Left ventricle myocardium inferior (tissue), 1 donor: ENCODE data around the gene IL31. TPM values are rescaled to one million over a fixed set of nuclear protein-coding genes. Genes with fewer than 3 reads are reported as not detected.

Source experiments
- DNase-seq: peaks from one replicate; pipeline ENCODE4 v3.0.0-alpha.2; 2020
- H3K27ac ChIP-seq: fragments of 200-600 bp; replicated peaks from 2 replicates; pipeline ENCODE4 v1.8.0; 2021
- H3K27me3 ChIP-seq: fragments of 200-600 bp; 2 replicates; pipeline ENCODE4 v1.8.0; 2021; ENCODE audit warnings: low read depth
- H3K36me3 ChIP-seq: fragments of 200-600 bp; 2 replicates; pipeline ENCODE4 v1.8.0; 2021
- H3K4me1 ChIP-seq: fragments of 200-600 bp; 2 replicates; pipeline ENCODE4 v1.8.0; 2021
- H3K4me3 ChIP-seq: fragments of 200-600 bp; 2 replicates; pipeline ENCODE4 v1.8.0; 2021; ENCODE audit warnings: mild to moderate bottlenecking, moderate library complexity
- H3K9me3 ChIP-seq: fragments of 200-600 bp; replicated peaks from 2 replicates; pipeline ENCODE4 v1.8.0; 2021
- intact Hi-C: fragments of 100-400 bp; cut with micrococcal nuclease; formaldehyde crosslinking; loops from one replicate; pipeline ENCODE4 v1.11.0; 2022
- total RNA-seq: library from RNA; stranded (reverse); fragmentation: NEBNext Ultra II Directional; extraction: Animal tissue kit (Norgen Biotek cat#: 25700); gene quantifications from one replicate; pipeline ENCODE4 v1.2.1, GENCODE V29; 2021
- TF ChIP-seq, protein P1 (sequence below): fragments of 200-600 bp; IDR thresholded peaks from 2 replicates; pipeline ENCODE4 v1.8.0; 2021; ENCODE audit warnings: antibody characterized with exemption, mild to moderate bottlenecking, borderline replicate concordance
- donor health status: DM: no; HTN: yes; CAD: no; lungs with severe emphysema.

IL31 gene
- total RNA-seq, 1 donor from 2014 or later, result not detected

DNA sequence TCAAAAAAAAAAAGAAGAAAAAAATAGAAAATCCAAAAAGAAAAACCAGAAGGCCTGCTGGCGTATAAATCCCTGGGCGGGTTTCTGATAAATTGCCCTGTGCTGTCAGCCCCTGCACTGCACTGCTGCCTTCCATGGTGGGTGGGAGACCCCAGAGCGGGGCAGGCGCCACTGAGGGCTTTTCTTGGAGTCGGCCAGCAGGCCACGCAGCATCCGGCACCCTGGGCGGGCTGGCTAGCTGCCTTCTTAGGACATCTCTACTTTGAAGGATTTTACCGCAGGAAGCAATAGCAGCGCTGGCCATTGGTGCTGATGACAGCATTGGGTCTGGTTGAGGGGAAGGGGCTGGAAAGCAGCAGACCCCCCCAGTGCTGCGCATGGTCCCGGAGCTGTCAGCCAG, 29.1 kb downstream of the IL31 start:
- Histone ChIP-seq H3K4me3 (no peak overlapping the region), H3K36me3 (peaks cover 42% of the 10 kb centered on the region), H3K27ac (no peak overlapping the region), H3K27me3 (no peaks in the 10 kb centered on the region), H3K4me1 (peaks cover 10% of the 10 kb centered on the region), H3K9me3 (no peaks in the 10 kb centered on the region)
- intact Hi-C loops, result no loop called here
- no peak for DNase-seq
- TF ChIP-seq, protein P1, sequence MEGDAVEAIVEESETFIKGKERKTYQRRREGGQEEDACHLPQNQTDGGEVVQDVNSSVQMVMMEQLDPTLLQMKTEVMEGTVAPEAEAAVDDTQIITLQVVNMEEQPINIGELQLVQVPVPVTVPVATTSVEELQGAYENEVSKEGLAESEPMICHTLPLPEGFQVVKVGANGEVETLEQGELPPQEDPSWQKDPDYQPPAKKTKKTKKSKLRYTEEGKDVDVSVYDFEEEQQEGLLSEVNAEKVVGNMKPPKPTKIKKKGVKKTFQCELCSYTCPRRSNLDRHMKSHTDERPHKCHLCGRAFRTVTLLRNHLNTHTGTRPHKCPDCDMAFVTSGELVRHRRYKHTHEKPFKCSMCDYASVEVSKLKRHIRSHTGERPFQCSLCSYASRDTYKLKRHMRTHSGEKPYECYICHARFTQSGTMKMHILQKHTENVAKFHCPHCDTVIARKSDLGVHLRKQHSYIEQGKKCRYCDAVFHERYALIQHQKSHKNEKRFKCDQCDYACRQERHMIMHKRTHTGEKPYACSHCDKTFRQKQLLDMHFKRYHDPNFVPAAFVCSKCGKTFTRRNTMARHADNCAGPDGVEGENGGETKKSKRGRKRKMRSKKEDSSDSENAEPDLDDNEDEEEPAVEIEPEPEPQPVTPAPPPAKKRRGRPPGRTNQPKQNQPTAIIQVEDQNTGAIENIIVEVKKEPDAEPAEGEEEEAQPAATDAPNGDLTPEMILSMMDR, result no peak

DNA sequence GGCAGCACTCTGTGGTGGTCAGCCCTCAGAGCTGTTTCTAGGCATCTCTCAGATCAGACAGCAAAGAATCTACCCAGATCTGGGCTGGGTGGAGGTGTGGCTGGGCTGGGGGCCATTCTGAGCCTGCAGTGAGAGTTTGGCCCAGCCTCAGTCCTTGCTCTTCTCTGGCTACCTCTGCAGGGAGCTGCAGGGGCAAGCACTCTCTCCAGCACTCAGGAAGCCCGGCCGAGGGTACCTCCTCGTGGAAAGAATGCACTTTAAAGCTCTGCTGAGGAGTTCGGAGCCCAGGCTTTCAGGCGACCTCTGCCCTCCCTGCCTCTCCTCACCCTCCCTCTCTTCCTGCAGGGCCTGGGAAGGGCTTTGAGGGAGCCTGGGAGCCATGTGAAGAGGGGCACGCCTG, 31.2 kb downstream of the IL31 start:
- no peaks in the 10 kb centered on the region for H3K27me3 ChIP-seq
- DNase-seq, result no peak
- H3K4me1 ChIP-seq, result peaks cover 10% of the 10 kb centered on the region
- H3K9me3 ChIP-seq, result no peaks in the 10 kb centered on the region
- H3K27ac ChIP-seq, result no peak overlapping the region
- intact Hi-C loops, result no loop called here
- H3K4me3 ChIP-seq, result no peak overlapping the region
- TF ChIP-seq, protein P1, result no peak
- peaks cover 59% of the 10 kb centered on the region for H3K36me3 ChIP-seq

DNA sequence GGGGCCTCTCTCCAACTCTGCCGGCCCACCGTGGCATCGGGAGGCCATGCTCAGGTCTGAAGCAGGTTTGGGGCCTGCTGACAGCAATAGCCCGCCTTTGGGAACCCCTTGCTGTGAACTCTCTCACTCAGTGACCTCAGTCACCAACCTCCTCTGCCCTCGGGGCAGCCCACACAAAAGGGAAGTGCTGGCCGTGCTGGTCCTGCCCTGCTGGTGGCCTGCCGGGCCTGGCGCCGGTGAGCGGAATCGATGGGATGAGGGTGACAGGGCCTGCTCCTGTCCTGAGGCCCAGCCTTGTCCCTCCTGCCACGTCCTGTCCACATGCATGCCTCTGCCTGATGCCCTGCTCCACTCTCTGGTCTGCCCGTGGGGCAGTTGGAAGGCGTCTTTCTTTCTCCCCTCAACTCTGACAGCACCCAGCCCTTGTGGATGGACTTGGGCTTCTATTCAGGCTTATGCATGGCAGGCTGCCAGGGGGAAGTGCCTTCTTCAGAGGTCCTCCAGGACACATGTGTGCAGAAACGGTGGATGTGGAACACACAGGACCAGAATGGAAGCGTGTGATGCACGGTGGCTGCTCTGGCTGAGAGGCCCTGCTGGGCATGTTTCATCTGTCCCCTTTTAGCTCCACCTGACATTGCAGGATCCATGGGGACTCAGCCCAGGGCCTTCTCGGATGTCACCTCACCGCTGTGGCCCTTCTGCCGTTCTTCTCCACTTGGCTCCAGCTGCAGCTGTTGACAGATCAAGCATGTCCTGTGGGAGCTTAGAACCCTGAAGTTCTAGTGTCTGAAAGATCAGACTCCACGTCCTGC, 31.9 kb downstream of the IL31 start:
- no peaks in the 10 kb centered on the region for H3K9me3 ChIP-seq
- peaks cover 10% of the 10 kb centered on the region for H3K4me1 ChIP-seq
- TF ChIP-seq, protein P1, result no peak
- H3K4me3 ChIP-seq, result no peak overlapping the region
- intact Hi-C loops, result no loop called here
- H3K27ac ChIP-seq, result no peak overlapping the region
- DNase-seq, result no peak
- H3K36me3 ChIP-seq, result peaks cover 59% of the 10 kb centered on the region
- H3K27me3 ChIP-seq, result no peaks in the 10 kb centered on the region

DNA sequence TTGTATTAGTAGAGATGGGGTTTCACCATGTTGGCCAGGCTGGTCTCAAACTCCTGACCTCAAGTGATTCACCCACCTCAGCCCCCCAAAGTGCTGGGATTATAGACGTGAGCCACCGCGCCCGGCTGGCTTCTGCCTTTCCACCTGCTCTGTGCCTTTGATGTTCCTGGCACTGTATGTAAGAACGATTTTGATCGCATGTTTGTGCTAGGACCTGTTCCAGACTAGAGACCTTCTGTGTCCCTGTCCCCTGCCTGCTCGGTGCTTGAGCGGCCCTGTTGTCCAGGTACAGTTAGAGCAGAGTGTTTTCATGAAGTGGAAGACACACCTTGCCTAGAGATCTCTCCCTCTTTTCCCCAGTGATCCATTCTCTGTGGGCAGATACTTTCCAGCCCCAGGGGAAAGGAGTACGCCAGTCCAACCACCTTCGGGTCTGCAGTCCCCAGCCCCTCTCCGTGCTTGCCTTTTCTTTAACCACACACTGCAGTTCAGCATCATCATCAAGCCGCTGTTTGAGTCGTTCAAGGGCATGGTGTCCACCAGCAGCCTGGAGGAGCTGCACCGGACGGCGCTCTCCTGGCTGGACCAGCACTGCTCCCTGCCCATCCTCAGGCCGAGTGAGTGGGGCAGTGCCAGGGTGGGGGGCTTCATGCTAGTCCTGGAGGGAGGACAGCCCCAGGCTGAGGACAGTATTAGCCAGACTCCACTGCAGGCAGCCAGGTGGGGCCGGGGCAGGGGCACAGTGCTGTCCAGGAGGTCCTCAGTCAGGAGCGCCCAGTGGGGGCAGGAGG, 33.4 kb downstream of the IL31 start:
- Histone ChIP-seq H3K9me3 (no peaks in the 10 kb centered on the region), H3K27ac (no peak overlapping the region), H3K4me3 (no peak overlapping the region), H3K36me3 (peaks cover 65% of the 10 kb centered on the region), H3K27me3 (no peaks in the 10 kb centered on the region), H3K4me1 (peaks cover 10% of the 10 kb centered on the region)
- TF ChIP-seq, protein P1, result no peak
- intact Hi-C loops, result no loop called here
- DNase-seq, result no peak

DNA sequence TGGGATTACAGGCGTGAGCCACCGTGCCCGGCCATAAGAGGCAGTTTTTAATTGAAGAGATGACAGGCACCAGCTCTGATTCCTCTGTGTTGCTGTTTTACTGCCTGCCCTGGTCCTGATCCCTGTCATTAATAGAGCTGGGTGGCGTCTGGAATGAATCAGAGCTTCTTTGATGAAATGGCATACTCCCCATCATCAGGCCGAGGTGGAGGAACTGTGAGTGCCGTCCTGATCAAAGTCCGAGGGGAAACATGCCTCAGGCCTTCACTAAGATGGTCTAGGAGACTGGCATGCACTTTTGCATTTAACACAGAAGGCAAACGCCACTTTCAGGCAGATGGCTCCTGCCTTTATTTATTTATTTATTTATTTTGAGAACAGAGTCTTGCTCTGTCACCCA, 34.1 kb downstream of the IL31 start:
- Histone ChIP-seq H3K27ac (no peak overlapping the region), H3K36me3 (peaks cover 72% of the 10 kb centered on the region), H3K9me3 (no peaks in the 10 kb centered on the region), H3K4me3 (no peak overlapping the region), H3K4me1 (peaks cover 10% of the 10 kb centered on the region), H3K27me3 (no peaks in the 10 kb centered on the region)
- intact Hi-C loops, result no loop called here
- no peak for DNase-seq
- TF ChIP-seq, protein P1, result no peak
